ENCODE results near the gene DCAF8L2.

- TF ChIP-seq NR1H2 (CRISPR knock-in tag; IDR thresholded peaks at IDR 0.05; ENCODE audit: borderline replicate concordance, low read depth): no peak
- TF ChIP-seq ATF1 (CRISPR knock-in tag; IDR thresholded peaks at IDR 0.05): no peak
- no peak for TF ChIP-seq SP1 (IDR thresholded peaks at IDR 0.05)
- no peak for TF ChIP-seq SP1 (CRISPR knock-in tag; IDR thresholded peaks at IDR 0.05)
- no peak for TF ChIP-seq NCOA2 (CRISPR knock-in tag; IDR thresholded peaks at IDR 0.05)
- no peak for TF ChIP-seq CTCF (CRISPR knock-in tag; IDR thresholded peaks at IDR 0.05)
- TF ChIP-seq ZNF224 (CRISPR knock-in tag; IDR thresholded peaks at IDR 0.05): no peak
- TF ChIP-seq POLR2AphosphoS5 (IDR thresholded peaks at IDR 0.05; ENCODE audit: low read depth, low read length): no peak
- TF ChIP-seq NPAS2 (CRISPR knock-in tag; IDR thresholded peaks at IDR 0.05; ENCODE audit: borderline replicate concordance): no peak
These were observed 9.8 kb downstream of the DCAF8L2 start for GRCh38 chrX:27599928-27600327.

All from HepG2 (cell line).